Stimulated activated CD4-positive, alpha-beta T cell treated with anti-CD3 and anti-CD28 coated beads, TNF-alpha, amount 100 ng/mL, for 1 hour (primary cell): ENCODE data around the gene COMMD10.

Experiments
- DNase-seq, 3 donors: peaks; one replicate each; pipeline ENCODE4 v3.0.0-alpha.2; 2020; ENCODE audit warnings: low read depth in 3 of 3, low spot score in 1 of 3

Gene COMMD10

DNA sequence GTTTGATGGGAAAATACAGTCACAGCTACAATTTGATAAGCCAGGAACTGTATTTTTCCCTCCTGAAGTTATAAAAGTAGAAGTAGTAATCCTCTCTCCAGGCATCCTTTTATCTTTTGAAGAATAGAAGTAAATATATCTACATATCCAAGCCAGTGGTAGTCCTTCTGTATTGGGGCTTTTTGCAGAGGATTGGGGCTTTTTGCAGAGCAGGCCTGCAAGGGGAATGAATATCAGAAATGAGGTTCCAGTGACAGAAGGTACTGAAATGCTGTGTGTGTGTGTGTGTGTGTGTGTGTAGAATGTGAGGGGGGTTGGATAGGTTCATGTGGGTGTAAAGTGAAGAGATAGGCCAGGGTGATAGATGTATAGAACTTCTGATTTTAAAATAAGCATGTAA lies 127.4 kb downstream of the COMMD10 start:
- no peak for DNase-seq

DNA sequence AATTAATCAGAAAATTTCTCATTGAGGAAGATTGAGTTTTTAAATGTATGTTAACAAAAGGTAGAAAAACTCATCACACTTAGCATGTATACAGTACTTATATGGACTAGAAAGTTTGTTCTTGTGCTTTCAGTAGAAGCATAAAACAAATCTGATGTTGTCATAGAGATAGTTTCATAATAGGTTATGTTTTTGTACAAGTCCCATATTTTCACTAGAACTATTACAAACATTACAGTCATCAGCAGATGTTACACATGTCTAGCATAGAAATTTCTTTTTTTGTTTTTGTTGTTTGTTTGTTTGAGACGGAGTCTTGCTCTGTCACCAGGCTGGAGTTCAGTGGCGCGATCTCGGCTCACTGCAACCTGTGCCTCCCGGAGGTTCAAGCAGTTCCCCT lies 131.4 kb downstream of the COMMD10 start:
- DNase-seq: no peak

DNA sequence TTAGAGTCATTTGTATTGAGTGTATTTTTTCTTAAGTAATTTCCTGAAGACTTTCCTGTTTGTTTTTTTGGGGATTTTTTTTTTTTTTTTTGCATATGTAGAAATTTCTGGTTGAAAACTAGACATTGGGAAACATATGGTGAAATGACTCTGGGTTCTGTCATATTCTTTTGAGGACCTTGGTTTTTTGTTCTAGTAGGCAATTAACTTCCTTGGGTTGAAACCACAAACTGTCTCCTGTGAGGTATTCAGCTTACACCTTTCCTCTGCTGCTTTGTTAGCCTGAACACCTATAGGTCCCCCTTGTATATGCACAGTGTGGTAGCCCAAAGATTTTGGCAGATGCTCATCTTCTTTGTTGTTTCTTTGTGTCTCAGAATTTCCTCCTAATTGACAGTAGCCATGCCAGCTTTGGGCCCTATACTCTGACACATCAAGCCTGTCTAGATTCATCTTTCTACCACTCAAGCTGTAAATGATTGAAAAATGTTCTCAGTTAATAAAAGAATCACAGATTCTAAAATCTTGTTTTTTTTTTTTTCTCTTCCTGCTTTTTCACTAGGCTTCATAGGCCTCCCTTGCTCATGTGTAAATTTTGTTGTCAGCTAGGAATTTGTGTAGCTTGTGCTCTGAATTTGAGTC lies 140.6 kb downstream of the COMMD10 start:
- no peak for DNase-seq

DNA sequence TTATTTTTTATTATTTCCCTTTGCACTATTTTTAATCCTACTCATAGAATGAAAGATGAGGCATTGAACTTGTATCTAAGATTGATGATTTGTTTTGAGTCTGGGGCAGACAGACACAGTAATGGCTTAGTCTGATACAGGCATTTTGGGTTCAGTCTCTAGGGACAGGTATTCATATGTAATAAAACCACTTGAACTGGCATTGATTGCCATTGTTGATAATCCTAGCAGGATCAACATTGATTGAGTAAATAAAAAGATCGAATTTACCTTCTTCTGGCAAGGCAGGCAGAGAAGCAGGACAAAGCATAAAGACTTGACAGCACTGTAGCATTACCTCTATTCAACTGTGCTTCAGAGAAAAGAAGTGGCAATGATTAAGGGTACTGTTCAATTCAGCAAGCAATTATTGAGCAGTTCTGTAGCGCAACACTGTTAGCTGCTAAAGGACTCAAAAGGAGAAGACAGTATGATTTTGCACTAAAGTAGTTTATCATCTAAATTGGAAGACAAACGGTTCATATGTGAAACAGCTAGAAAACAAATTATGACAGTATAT lies 144.4 kb downstream of the COMMD10 start:
- no peak for DNase-seq

DNA sequence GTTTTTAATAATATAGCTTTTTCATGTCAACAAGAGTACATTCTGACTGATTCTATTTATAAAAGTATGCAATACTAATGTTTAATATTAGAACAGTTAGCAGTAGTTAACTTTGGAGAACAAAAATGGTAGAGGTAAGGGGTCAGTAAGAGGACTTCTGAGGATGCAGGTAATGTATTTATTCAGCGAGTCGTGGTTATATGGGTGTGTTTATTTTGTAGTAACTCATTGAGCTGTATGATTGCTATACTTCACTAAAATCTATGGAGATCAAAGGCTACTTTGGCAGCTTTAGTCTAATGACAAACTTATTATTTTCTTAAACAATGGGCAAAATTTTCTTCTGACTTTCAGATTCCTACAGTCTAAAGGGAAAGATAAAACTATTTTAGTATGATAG lies 146.5 kb downstream of the COMMD10 start:
- DNase-seq: no peak

- DNase-seq: no peak
Observed at GRCh38 chr5:116234681-116235080, 149.9 kb downstream of the COMMD10 start.

DNA sequence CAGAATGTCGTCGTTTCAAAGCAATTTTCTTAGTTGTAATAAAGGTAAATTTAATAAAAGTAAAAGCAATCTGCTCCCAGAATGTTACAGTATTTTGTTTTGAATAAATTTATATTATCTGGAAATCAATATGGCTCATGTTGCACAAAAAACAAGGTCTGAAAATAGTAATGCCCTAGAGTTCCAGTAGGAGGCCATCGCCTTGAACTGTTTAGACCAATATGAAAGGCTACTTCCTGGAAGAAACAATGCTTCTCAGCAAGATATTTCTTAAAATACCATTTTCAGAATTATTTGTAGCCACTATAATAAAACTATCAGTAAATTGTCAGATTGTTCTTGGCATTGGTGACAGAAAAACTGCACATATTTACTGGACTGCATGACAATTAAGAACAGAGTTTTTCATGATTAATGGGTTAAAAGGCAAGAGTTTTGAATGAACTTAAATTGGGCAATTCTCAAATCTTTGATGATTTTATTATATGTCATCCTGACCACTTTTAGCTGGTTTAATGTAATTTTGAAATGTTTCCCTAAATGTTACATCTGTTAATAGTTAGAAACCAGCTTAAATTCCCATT lies 153.2 kb downstream of the COMMD10 start:
- no peak for DNase-seq

DNA sequence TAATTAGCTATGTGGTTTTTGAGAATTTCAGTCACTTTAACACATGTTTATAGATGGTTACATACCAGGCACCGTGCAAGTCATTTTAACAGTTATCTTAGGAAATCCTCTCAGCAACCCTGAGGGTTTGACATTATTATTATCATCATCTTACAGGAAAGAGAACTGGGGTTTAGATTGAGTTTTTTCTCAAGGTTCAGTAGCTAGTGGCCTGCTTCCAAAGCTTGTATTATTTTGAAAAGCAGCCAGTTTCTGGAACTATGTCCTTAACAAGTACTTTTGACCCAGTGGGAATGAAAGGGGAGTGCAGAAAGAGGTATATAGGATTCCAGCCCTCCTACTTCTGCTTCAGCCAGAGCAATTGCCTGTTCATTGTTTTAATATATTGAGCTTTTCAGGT lies 157.5 kb downstream of the COMMD10 start:
- DNase-seq: no peak

GRCh38 chr5:116248432-116248831 lies 163.6 kb downstream of the COMMD10 start:
- no peak for DNase-seq

DNA sequence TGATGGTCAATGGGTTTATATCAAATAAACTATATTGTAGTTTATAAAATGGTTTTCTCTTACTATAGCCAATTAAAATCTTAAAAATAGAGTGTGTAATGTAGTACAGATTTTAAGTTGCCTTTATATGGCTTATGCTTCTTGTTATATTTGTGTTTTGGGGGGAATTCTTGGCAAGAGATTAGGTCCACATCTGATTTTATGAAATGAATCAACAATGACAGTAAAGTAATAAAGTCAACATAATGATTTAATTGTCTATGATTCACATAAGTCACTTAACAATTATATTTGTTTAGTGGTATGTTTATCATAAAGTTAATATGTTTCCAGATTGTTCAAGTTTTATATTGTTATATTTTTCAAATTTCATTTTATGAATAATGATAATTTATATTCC lies 164.8 kb downstream of the COMMD10 start:
- no peak for DNase-seq

GRCh38 chr5:116256717-116257116 lies 171.9 kb downstream of the COMMD10 start:
- no peak for DNase-seq

- DNase-seq: no peak
Observed at GRCh38 chr5:116265471-116265870, 180.6 kb downstream of the COMMD10 start.

DNA sequence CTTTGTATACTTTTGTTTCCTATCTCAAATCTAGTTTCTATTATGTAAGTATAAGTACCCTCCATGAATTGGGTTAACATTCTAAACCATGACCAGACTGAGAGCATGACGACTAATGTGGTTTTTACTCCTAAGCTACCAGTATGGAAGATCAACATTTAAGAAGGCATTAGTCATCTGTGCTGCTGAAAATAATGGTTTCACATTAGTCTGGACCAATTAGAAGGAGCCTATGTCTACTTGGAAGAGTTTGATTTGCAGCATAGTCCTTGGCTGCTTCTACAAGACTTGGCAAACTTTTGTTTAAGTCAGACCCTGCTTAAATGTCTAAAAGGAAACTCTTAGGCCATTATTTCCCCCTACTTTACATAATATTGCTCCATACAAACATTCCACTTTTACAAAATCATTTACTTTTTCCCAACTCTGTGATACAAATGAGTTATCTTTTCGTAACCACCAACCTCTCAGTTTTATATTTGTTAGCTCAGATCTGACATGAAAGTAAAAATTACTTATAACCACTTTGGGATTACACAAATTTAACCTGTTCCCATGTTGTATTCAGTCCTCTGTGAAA lies 186.7 kb downstream of the COMMD10 start:
- DNase-seq: no peak

GRCh38 chr5:116272281-116272941 lies 187.6 kb downstream of the COMMD10 start:
- no peak for DNase-seq

DNA sequence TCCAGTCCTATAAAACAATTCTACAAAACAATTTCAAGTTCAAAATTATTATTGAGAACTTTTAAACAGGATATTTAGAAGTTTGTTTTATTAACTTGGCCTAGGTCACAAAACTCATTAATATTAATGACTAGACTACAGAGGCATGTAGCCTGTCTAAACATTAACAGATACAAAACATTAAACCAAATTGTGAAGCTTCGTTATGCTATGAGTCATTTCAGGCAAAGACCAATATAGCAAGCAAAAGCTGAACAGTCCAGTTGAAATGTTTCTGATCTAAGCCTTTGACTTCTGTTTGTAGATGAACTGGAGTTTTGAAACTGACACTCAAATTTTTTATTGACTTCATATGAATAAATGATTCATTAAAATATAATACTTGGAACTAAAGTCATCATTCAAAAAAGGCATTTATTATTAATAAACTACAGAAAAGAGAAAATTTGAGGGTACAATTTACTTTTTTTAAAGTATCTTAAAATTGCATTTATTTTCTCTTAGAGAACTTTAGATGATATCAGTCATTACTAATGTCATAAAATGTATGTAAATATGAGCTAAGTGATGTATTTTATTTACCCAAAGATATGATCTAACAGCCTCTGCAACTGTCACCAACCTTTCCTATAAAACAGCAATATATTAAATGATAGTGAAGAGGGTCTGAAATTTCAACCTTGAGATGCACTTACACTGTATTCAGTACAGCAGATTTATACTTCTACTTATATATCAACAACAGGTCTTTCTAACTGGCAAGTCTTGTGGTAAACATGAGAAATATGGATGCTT lies 188.8 kb downstream of the COMMD10 start:
- no peak for DNase-seq

- DNase-seq: no peak
Observed at GRCh38 chr5:116274251-116274650, 189.4 kb downstream of the COMMD10 start.

- no peak for DNase-seq
Observed at GRCh38 chr5:116275282-116275681, 190.5 kb downstream of the COMMD10 start.

DNA sequence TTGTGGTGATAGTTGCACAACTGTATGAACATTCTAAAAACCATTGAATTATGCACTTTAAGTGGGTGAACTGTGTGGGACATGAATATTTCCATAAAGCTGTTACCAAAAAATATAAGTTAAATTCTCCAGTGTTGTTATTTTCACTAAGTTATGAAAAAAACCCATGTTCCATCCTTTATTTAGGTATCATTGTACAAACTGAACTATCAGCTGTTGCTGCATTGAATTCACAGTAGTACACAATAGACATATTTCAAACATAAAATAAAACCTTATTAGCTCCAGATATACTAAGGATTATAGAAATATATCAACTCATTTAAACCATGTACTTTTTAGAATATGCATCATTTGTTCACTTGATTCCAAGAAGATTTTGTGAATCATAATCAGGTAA lies 192.1 kb downstream of the COMMD10 start:
- no peak for DNase-seq

- no peak for DNase-seq
Observed at GRCh38 chr5:116280149-116280803, 195.5 kb downstream of the COMMD10 start.

DNA sequence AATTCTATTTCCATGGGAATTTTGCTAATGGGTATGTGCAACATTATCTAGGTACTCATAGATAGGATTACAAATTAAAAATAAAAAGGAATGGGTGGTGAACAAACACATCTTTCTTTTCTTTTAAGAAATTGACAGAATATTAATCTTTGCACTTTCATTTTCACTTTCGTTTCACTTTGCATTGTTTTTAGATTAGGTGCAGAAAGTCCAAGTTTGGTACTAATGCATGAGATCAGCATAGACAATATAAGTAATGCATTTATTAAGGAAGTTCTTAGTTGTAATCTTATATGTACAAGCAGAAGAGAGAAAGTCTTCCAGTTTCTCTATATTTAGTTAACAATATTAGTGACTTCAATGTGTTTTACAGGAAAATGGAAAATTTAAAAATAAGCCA lies 196.5 kb downstream of the COMMD10 start:
- no peak for DNase-seq

GRCh38 chr5:116288524-116288923 lies 203.7 kb downstream of the COMMD10 start:
- no peak for DNase-seq
